HuH-7.5 (cell line): ENCODE results near the gene BRD1.

Experiments used
- DNase-seq: peaks from one replicate; pipeline ENCODE4 v3.0.0; 2011; ENCODE audit warnings: low spot score

The BRD1 gene

GRCh38 chr22:49751966-49752597 is 75.6 kb downstream of the BRD1 start:
- DNase-seq = no peak

GRCh38 chr22:49751318-49751965 is 76.2 kb downstream of the BRD1 start:
- DNase-seq = no peak

GRCh38 chr22:49749885-49750510 is 77.7 kb downstream of the BRD1 start:
- no peak for DNase-seq

GRCh38 chr22:49749227-49749626 is 78.4 kb downstream of the BRD1 start:
- DNase-seq = no peak

GRCh38 chr22:49748514-49748913 is 79.2 kb downstream of the BRD1 start:
- no peak for DNase-seq

- no peak for DNase-seq
These were observed 80.0 kb downstream of the BRD1 start for GRCh38 chr22:49747716-49748115.

- no peak for DNase-seq
These were observed 80.5 kb downstream of the BRD1 start for GRCh38 chr22:49747130-49747529.

GRCh38 chr22:49746065-49746464 is 81.6 kb downstream of the BRD1 start:
- no peak for DNase-seq

- no peak for DNase-seq
These were observed 87.4 kb downstream of the BRD1 start for GRCh38 chr22:49740242-49740641.

- DNase-seq = no peak
These were observed 88.5 kb downstream of the BRD1 start for GRCh38 chr22:49739138-49739537.

- no peak for DNase-seq
These were observed 89.1 kb downstream of the BRD1 start for GRCh38 chr22:49738566-49738965.

GRCh38 chr22:49738006-49738405 is 89.7 kb downstream of the BRD1 start:
- DNase-seq = no peak

- no peak for DNase-seq
These were observed 90.5 kb downstream of the BRD1 start for GRCh38 chr22:49737101-49737551.

- DNase-seq = no peak
These were observed 91.1 kb downstream of the BRD1 start for GRCh38 chr22:49736538-49736937.

- no peak for DNase-seq
These were observed 91.7 kb downstream of the BRD1 start for GRCh38 chr22:49735901-49736421.

- DNase-seq = no peak
These were observed 92.2 kb downstream of the BRD1 start for GRCh38 chr22:49735411-49735900.

- DNase-seq = no peak
These were observed 92.8 kb downstream of the BRD1 start for GRCh38 chr22:49734882-49735281.

- DNase-seq = no peak
These were observed 93.3 kb downstream of the BRD1 start for GRCh38 chr22:49734390-49734789.

- no peak for DNase-seq
These were observed 94.0 kb downstream of the BRD1 start for GRCh38 chr22:49733631-49734030.

- DNase-seq = no peak
These were observed 97.0 kb downstream of the BRD1 start for GRCh38 chr22:49730656-49731055.

GRCh38 chr22:49728570-49729271 is 99.0 kb downstream of the BRD1 start:
- DNase-seq = no peak

- DNase-seq = no peak
These were observed 99.6 kb downstream of the BRD1 start for GRCh38 chr22:49727881-49728569.
